Adipose tissue (tissue), 3 donors: ENCODE results near the gene ROBO1. TPM values are rescaled to one million over a fixed set of nuclear protein-coding genes. Genes with fewer than 3 reads are reported as not detected.

ENCODE experiments used
- H3K27ac ChIP-seq: one replicate; pipeline ENCODE4 v1.5.1; 2013; ENCODE audit warnings: low read depth, low read length
- WGBS, 3 donors: extraction: QIAGEN DNeasy Blood & Tissue Kit; methylation state at CpG; one replicate each; pipeline ENCODE4 v1.1.7; 2013; 5-methylcytosine and 5-hydroxymethylcytosine counted together
- polyA plus RNA-seq, 3 donors: library from polyadenylated mRNA; stranded (reverse); fragments of 200-250 nt; gene quantifications; one replicate each; pipeline ENCODE4 v1.2.3, GENCODE V29; 2013
- donor health status: healthy with polysubstance abuse.
- donor health status: Bipolar disorder and iron deficiency.
- donor health status: healthy.

The ROBO1 gene
- polyA plus RNA-seq, 3 donors = 1.8 to 12.3 (median 5.8) TPM

DNA sequence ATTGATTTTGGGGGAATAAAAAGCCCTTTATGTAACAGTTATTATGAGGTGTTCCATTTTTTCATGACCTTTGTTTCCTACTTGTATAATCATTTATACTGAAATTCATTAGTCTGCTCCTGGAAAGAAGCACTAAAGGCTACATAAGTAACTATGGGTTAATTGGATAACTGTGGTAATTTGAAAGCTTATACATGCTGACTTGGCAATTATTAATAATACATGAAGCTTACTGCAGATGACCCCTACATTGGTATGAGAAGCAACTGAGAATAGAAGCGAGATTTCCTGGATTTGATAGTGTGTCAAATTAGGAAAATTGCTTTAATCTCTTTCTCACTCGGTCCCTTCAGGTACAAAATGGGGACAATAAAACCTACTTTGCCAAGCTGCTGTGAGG, 658.0 kb downstream of the ROBO1 start:
- H3K27ac ChIP-seq = no peak overlapping the region
- WGBS, 3 donors = 76 to 94% (median 91%) methylated on average over 2 of the region's 2 CpGs

DNA sequence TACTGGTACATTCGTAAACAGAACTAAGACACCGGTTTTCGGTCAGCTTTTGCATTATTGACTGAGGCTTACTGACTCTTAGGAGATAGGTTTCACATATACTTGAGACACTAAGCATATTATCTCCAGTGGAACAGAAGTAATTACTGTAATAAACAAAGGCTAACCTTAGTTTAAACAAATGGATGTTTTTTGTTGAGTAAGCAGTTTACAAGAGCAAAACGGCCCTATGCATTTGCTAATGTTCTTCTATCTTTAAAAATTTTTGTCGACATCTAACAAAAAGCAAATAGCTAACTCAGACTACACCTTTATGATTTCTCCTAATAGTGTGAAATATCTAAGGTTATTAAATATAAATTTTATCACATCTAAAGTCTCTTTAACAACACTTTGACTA, 664.5 kb downstream of the ROBO1 start:
- WGBS, 3 donors = 79 to 87% (median 85%) methylated on average over 5 of the region's 5 CpGs
- H3K27ac ChIP-seq = no peak overlapping the region

DNA sequence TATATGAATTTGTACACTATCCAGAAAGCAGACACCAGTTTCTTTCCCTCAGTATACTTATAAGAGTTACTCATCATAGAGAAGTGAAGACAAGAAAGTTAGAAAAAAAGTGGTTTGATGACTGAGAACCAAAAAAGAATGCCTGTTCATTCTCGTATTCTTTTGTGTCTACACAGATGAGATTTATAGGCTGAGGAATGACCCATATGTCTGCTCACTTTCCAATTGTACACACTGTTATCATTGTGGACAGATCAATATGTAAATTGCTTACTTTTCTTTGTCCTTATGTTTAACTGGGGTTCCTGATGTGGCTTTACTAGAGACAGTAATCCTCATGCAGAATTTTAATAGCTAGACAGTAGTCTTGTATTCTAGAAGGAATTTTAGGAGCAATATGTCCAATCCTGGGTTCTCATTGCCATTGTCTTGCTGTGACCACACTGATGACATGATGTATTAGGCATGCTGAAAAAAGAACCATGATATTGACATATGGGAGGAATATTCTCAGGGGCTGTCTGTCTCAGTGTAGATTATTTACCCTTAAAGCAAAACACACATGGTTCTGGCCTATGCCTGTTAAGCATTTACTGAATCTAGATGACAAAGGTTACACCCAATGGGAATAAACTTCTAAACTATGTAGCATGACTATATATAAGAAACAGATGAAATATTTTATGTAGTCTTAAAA, 669.7 kb downstream of the ROBO1 start:
- 40 to 57% (median 56%) methylated on average over 1 of the region's 1 CpG for WGBS, 3 donors
- H3K27ac ChIP-seq = no peak overlapping the region

DNA sequence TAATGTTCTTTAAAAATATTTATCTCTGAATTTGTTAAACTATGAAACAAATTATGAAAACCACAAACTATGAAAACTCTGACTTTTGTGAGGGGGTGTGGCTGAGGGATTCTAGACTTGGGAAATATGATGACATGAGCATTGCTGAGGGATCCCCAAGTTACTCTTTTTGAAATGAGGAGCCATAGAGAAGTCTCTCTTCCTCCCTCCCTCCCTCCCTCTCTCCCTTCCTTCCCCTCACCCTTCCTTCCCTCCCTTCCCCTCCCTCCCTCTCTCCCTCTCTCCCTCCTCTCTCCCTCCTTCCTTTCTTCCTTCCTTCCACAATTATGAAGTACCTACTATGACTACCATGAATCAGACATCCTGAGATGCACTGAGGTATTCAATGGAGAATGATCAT, 673.1 kb downstream of the ROBO1 start:
- no peak overlapping the region for H3K27ac ChIP-seq

DNA sequence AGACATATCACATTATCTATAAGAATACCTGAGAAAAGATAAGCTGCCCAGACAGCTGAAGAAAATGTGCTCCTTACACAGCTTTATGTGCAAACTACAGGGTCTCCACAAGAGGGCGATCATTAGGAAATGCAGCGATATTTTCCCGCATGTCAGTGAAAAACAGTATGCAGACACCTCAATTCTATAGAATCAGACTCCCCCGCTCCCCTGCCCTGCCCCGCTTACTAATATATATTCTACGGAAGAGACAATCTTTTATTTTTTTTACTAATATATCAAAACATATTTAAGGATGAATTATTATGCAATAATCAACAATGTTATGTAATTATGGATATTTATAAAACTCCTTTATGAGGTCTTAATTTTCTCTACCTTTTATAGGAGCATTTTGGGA, 681.3 kb downstream of the ROBO1 start:
- 4 to 10% (median 5%) methylated on average over 6 of the region's 6 CpGs for WGBS, 3 donors
- H3K27ac ChIP-seq = no peak overlapping the region

DNA sequence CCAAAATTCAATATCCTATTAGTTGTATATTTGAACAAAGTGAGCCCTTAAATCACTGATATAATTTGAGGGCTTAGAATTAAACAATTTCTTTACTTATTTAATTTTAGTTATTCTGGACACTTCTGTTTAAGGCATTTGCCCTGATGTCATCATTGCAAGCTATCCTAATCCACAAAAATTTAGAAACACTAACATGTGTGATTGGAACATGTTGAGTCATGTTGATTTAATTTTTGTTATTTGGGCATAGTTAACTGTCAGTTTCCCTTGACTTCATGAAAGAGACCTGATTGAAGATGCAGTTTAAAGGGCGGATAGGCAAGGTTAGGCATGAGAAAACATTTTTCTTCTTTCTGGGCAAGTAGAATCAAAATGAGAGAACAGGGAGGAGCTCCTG, 682.6 kb downstream of the ROBO1 start:
- WGBS, 3 donors = 85 to 90% (median 85%) methylated on average over 1 of the region's 1 CpG
- H3K27ac ChIP-seq = no peak overlapping the region

DNA sequence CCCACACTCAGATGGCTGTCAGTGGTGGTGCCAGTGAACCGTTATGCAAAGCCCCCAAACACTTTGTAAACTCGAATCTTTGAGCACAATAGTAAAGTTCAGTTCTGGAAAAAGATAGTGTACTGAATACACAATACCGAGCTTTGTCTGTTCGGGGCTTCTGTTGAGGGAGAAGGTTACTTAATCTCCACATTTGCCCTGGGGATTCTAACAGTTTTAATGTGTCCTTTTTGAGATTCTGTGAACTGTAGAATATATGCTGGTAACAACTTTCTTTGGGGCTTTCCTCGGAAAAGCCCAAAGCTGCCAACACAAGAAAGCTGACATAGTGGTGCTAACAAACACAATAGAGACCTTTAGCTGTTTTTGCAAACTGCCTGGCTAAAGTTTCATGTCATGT, 686.5 kb downstream of the ROBO1 start:
- WGBS, 3 donors = 41 to 70% (median 68%) methylated on average over 5 of the region's 5 CpGs
- no peak overlapping the region for H3K27ac ChIP-seq

- WGBS, 3 donors = 83 to 86% (median 85%) methylated on average over 1 of the region's 1 CpG
- H3K27ac ChIP-seq = no peak overlapping the region
Measured at GRCh38 chr3:79074558-79074957, 693.2 kb downstream of the ROBO1 start.

- H3K27ac ChIP-seq = no peak overlapping the region
- 60 to 89% (median 71%) methylated on average over 1 of the region's 1 CpG for WGBS, 3 donors
Measured at GRCh38 chr3:79067734-79068133, 700.1 kb downstream of the ROBO1 start.

GRCh38 chr3:79066481-79066880, 701.3 kb downstream of the ROBO1 start:
- 63 to 67% (median 63%) methylated on average over 4 of the region's 4 CpGs for WGBS, 3 donors
- H3K27ac ChIP-seq = no peak overlapping the region

DNA sequence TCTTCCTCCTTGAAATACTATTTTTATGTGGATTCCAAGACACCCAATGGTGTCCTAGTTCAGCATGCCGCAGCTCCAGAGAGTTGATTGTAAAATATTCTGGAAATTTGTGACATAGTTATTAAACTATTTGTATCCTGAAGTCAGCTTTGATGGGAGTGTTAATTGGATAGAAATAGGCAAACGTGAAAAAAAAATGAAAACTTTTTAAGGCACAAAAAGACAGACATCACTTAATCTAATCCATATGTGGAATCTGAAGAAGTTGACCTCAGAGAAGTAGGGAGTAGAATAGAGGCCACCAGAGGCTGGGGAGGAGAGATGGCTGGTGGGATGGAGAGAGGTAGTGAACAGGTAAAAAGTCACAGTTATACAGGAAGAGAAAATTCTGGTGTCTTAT, 704.2 kb downstream of the ROBO1 start:
- no peak overlapping the region for H3K27ac ChIP-seq
- 70 to 75% (median 71%) methylated on average over 2 of the region's 2 CpGs for WGBS, 3 donors

DNA sequence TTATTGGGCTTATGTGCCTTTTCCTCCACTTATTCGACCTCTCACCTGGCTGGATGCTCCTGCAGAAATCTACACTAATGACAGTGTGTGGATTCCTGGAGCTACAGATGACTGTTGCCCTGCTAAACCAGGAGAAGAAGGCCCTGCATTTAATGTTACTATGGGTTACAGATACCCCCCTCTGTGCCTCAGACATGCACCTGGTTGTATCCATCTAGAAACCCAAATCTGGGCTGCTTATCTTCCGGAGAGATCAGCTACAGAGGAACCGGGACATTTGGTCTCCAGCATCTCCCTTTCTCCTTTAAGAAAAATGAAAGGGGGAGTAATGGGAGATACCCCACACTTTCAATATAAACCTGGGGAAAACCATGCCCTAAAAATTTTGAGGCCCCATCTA, 710.0 kb downstream of the ROBO1 start:
- WGBS, 3 donors = 66 to 83% (median 80%) methylated on average over 3 of the region's 3 CpGs
- no peak overlapping the region for H3K27ac ChIP-seq

- no peak overlapping the region for H3K27ac ChIP-seq
- 72 to 84% (median 83%) methylated on average over 7 of the region's 7 CpGs for WGBS, 3 donors
Measured at GRCh38 chr3:79056498-79056897, 711.3 kb downstream of the ROBO1 start.

DNA sequence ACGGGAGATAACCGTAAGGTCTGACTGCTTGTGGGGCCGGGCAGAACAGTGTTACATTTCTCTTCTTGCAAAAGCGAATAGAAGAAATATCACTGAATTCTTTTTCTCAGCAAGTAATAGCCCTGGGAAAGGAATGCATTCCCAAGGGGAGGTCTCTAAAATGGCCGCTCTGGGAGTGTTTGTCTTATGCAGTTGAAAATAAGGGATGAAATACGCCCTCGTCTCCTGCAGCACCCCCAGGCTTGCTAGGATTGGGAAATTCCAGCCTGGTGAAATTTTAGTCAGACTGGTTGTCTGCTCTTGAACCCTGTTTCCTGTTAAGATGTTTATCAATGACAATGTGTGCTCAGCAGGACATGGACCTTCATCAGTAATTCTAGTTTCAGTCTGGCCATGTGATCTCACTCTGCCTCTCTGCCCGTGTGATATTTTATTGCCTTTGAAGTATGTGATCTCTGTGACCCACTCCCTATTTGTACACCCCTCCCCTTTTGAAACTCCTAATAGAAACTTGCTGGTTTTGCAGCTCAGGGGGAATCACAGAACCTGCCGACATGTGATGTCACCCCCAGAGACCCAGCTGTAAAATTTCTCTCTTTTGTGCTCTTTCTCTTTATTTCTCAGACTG, 715.6 kb downstream of the ROBO1 start:
- H3K27ac ChIP-seq = no peak overlapping the region
- WGBS, 3 donors = 89 to 92% (median 91%) methylated on average over 9 of the region's 9 CpGs

GRCh38 chr3:79047581-79047980, 720.2 kb downstream of the ROBO1 start:
- H3K27ac ChIP-seq = no peak overlapping the region
- 72 to 82% (median 76%) methylated on average over 4 of the region's 4 CpGs for WGBS, 3 donors

DNA sequence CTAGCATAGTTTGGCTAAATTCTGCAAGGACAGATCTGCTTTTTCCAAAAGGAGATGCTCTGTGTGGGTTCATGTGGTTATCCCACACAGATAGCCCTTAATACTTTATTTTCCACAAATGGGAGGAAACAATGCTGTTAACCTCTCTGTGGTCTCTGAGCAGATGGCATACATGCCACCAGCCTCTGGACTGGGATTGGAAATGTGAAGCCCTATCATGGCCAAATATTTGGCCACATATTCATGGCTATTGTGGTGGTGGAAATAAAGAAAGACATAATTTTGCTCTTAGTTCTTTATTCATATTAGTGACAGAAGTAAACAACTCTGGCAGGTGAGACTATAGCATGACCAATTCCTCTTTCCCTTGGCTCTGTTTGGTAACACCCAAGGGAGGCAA, 726.2 kb downstream of the ROBO1 start:
- H3K27ac ChIP-seq = no peak overlapping the region

DNA sequence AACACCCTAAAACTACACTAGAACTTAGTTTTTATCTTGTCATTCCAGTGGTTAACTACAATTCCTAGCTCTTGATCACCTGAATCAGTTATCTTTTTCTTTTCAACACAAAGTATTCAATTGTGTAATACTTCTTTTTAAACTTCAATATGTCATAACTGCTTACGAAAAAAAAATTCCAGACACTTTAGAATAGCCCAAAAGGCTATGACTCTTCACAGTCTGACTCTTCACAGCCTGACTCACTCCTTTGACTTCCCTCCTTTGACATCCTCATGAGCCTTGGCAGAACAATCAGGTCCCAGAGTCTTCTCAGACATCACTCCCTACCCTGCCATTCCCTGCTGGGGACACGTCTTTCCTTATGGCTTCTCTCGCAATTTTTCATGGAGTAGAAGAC, 727.1 kb downstream of the ROBO1 start:
- H3K27ac ChIP-seq = no peak overlapping the region
- WGBS, 3 donors = 73 to 97% (median 74%) methylated on average over 3 of the region's 3 CpGs

GRCh38 chr3:79040091-79040490, 727.7 kb downstream of the ROBO1 start:
- WGBS, 3 donors = 88 to 94% (median 93%) methylated on average over 6 of the region's 6 CpGs
- no peak overlapping the region for H3K27ac ChIP-seq

DNA sequence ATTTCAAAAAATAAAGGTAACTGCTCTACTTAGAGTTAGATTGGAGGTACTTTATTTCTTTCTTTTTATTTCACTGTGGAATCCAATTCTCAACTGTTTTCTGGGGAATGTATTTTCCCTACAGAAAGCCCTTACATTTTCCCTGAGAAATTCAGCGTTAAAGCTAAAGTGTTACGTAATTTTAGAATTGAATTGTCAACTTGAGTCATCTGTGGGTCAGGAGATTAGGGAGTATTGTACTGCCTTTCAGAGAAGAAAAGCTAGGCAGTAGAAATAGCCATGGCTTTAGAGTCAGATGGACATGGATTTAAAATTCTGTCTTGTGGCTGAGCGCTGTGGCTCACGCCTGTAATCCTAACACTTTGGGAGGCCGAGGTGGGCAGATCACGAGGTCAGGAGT, 728.6 kb downstream of the ROBO1 start:
- WGBS, 3 donors = 81 to 93% (median 86%) methylated on average over 6 of the region's 6 CpGs
- no peak overlapping the region for H3K27ac ChIP-seq

DNA sequence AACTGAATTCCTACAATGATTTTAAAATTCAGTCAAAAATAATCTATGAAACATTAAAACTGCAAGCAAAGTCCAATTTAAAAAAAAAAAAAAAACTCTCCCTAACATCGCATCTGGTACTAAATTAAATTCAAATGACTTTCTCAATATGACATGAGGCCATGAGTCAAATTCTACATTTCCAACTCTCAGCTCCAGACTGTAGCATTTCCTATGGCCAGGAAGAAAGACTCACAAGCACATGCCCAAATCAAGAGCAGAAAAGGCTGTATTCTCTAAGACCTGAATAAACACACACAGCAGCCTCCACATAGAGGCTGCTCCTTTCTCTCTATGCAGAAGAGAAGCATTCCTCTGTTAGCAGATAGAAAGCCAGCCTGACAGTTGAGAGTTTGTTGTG, 729.2 kb downstream of the ROBO1 start:
- WGBS, 3 donors = 82 to 89% (median 88%) methylated on average over 1 of the region's 1 CpG
- H3K27ac ChIP-seq = no peak overlapping the region
